ENCODE results near the gene CDC16. TPM values are rescaled to one million over a fixed set of nuclear protein-coding genes. Genes with fewer than 3 reads are reported as not detected.

Gene CDC16
- total and polyA plus RNA-seq, 7 donors = 31.4 to 76.2 (median 39.4) TPM

DNA sequence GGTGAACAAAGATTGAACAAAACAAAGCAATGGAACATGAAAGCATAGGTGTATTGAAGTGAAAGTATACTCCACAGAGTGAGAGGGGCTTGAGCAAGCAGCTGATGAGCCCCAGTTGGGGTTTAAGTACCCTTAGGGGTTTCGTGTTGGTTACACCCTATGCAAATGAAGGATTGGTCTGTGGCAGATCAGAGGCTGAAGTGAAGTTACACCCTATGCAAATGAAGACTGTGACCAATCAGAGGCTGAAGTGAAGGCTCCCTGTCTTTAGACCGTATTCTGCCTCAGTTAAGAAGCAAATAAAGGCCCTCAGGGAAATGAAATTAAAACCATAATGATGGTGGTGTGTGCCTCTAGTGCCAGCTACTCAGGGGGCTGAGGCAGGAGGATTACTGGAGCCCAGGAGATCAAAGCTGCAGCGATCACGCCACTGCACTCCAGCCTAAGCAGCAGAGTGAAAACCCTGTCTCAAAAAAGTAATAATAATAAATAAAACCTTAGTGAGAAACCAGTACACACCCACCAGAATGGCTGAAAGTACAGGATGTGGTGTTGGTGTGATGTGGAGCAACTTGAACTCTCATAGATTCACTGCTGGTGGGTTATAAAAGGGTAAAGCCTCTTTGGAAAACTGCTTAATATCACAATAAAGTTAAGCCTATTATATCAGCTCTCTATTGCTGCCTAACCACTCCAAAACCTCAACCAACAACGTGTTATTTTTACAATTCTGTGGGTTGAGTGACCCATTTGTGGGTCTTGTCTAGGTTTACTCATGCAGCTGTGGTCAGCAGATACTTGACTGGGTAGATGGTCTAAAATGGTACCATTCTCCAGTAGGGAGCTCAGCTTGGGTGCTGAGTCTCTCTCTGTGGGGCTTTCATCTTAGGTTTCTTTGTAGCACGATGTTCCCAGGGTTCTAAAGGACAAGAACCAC is 33.9 kb downstream of the CDC16 start:
- H3K27ac ChIP-seq = no peak overlapping the region
- DNase-seq = no peak
- no peaks in the 10 kb centered on the region for H3K4me1 ChIP-seq
- no peaks in the 10 kb centered on the region for H3K9me3 ChIP-seq
- no peaks in the 10 kb centered on the region for H3K27me3 ChIP-seq
- peaks cover 7 to 90% (median 53%) of the 10 kb centered on the region in 4 donors for H3K36me3 ChIP-seq
- H3K4me3 ChIP-seq = no peak overlapping the region
- intact Hi-C loops (cut with DNase I) = no loop called here
- no peak for TF ChIP-seq EP300 (IDR thresholded peaks at IDR 0.05)
- no peak for TF ChIP-seq POLR2AphosphoS5 (IDR thresholded peaks at IDR 0.05)
- no peak for TF ChIP-seq POLR2A (IDR thresholded peaks at IDR 0.05)
- TF ChIP-seq, protein P1, sequence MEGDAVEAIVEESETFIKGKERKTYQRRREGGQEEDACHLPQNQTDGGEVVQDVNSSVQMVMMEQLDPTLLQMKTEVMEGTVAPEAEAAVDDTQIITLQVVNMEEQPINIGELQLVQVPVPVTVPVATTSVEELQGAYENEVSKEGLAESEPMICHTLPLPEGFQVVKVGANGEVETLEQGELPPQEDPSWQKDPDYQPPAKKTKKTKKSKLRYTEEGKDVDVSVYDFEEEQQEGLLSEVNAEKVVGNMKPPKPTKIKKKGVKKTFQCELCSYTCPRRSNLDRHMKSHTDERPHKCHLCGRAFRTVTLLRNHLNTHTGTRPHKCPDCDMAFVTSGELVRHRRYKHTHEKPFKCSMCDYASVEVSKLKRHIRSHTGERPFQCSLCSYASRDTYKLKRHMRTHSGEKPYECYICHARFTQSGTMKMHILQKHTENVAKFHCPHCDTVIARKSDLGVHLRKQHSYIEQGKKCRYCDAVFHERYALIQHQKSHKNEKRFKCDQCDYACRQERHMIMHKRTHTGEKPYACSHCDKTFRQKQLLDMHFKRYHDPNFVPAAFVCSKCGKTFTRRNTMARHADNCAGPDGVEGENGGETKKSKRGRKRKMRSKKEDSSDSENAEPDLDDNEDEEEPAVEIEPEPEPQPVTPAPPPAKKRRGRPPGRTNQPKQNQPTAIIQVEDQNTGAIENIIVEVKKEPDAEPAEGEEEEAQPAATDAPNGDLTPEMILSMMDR (IDR thresholded peaks at IDR 0.05) = no peak
- 86 to 91% methylated on average over 6 of the region's 6 CpGs for WGBS, 2 donors

GRCh38 chr13:114269281-114269770 is 34.6 kb downstream of the CDC16 start:
- intact Hi-C loops (cut with DNase I) = no loop called here

DNA sequence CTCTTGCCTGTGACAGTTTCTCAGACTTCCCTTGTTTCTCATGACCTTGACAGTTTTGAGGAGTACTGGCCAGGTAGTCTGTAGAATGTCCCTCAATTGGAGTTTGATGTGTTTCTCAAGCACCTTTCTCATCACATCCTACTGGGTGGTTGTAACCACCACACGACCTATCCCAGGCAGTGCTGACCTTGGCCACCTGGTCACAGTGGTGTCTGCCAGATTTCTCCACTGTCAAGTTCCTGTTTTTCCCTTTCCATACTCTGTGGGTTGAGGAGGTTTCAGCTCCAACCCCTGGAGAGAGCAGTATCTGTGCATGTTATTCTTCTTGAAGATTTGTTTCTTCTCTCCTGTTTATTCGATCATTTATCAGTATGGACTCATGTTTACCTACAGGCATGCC is 38.3 kb downstream of the CDC16 start:
- Histone ChIP-seq H3K27me3 (no peaks in the 10 kb centered on the region), H3K4me1 (no peaks in the 10 kb centered on the region), H3K9me3 (no peaks in the 10 kb centered on the region), H3K4me3 (no peak overlapping the region), H3K27ac (no peak overlapping the region), H3K36me3 (peaks cover 0 to 77% (median 27%) of the 10 kb centered on the region in 4 donors)
- 71 to 83% methylated on average over 2 of the region's 2 CpGs for WGBS, 2 donors
- intact Hi-C loops (cut with DNase I) = no loop called here
- TF ChIP-seq, protein P1 (IDR thresholded peaks at IDR 0.05) = no peak
- no peak for TF ChIP-seq POLR2A (IDR thresholded peaks at IDR 0.05)
- TF ChIP-seq EP300 (IDR thresholded peaks at IDR 0.05) = no peak
- no peak for TF ChIP-seq POLR2AphosphoS5 (IDR thresholded peaks at IDR 0.05)
- no peak for DNase-seq

More at GRCh38 chr13:114269281-114269770, 34.6 kb downstream of the CDC16 start:
- H3K4me3 ChIP-seq = no peak overlapping the region
- no peak overlapping the region for H3K27ac ChIP-seq
- no peaks in the 10 kb centered on the region for H3K27me3 ChIP-seq
- no peaks in the 10 kb centered on the region for H3K4me1 ChIP-seq
- no peak for DNase-seq
- H3K36me3 ChIP-seq = peaks cover 5 to 87% (median 50%) of the 10 kb centered on the region in 4 donors
- TF ChIP-seq EP300 (IDR thresholded peaks at IDR 0.05) (no peak), POLR2A (IDR thresholded peaks at IDR 0.05) (no peak), POLR2AphosphoS5 (IDR thresholded peaks at IDR 0.05) (no peak)
- TF ChIP-seq, protein P1 (IDR thresholded peaks at IDR 0.05) = no peak
- no peaks in the 10 kb centered on the region for H3K9me3 ChIP-seq
- WGBS, 2 donors = 86 to 91% methylated on average over 4 of the region's 4 CpGs

DNA sequence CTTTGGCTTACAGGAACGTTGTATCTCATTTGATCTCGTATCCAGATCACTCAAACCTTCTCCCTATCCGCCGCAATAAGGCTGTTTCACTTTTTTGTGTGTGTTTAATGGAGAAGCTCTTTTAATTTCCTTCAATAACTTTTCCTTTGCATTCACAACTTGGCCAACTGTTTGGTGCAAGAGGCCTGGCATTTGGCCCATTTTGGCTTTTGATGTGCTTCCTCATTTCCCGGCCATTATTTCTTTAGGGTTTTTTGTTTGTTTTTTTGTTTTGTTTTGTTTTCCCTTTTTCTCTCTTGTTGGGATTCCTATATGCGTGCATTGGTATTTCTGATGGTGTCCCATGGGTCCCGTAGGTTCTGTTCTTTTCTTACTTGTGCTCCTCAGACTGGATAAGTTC is 40.6 kb downstream of the CDC16 start:
- Histone ChIP-seq H3K4me3 (no peak overlapping the region), H3K27ac (no peak overlapping the region), H3K9me3 (no peaks in the 10 kb centered on the region), H3K4me1 (peaks cover 0 to 5% (median 2%) of the 10 kb centered on the region in 4 donors), H3K36me3 (peaks cover 0 to 56% (median 14%) of the 10 kb centered on the region in 4 donors), H3K27me3 (no peaks in the 10 kb centered on the region)
- TF ChIP-seq EP300 (IDR thresholded peaks at IDR 0.05) = no peak
- TF ChIP-seq, protein P1 (IDR thresholded peaks at IDR 0.05) = no peak
- WGBS, 2 donors = 84 to 87% methylated on average over 7 of the region's 7 CpGs
- intact Hi-C loops (cut with DNase I) = no loop called here
- no peak for DNase-seq

Measured in sigmoid colon (tissue), 7 donors.